ENCODE measurements around the gene HLA-F. TPM values are rescaled to one million over a fixed set of nuclear protein-coding genes. Genes with fewer than 3 reads are reported as not detected.

Gene HLA-F
- total RNA-seq (10 to 100 TPM in 1 of 2 donors, 1 to 10 TPM in 1; 8.9 to 12.7 TPM), polyA plus RNA-seq (ENCODE audit: insufficient read length in 2 of 2) (1 to 10 TPM; 2.3 to 6.8 TPM)
- long read RNA-seq, donor 1, partial matches to known transcripts, result 0 of 1 reads
- long read RNA-seq, donor 1, other reads (novel, unspliced or antisense), result 0 of 1 reads
- long read RNA-seq, donor 2, result 0 reads
- long read RNA-seq, donor 3, result 0 reads
- long read RNA-seq, donor 4, partial matches to known transcripts, result 0 of 3 reads
- long read RNA-seq, donor 4, other reads (novel, unspliced or antisense), result 0 of 3 reads

GRCh38 chr6:29723262-29723665, at the start of gene HLA-F:
TSS of gene HLA-F (plus strand) at chr6:29723434. CDS start at chr6:29723464, 30 bp downstream.
- Histone ChIP-seq H3K4me3 (ENCODE audit: low read depth, low read length) (peak within 1 kb of the TSS; percentile 42), H3K36me3 (ENCODE audit: control insufficient read depth, insufficient read depth, low read length) (no peaks in the 10 kb centered on the region), H3K27me3 (ENCODE audit: control insufficient read depth, insufficient read depth, low read length) (peaks cover 39% of the 10 kb centered on the region), H3K9me3 (ENCODE audit: control insufficient read depth, insufficient read depth, low read length) (no peaks in the 10 kb centered on the region), H3K27ac (ENCODE audit: low read depth, low read length) (no peak within 1 kb of the TSS), H3K4me1 (ENCODE audit: control insufficient read depth, insufficient read depth, low read length) (peaks cover 15% of the 10 kb centered on the region)
- under 1% methylated on average over 24 of the region's 26 CpGs for WGBS (ENCODE audit: insufficient coverage)
- peak in 3 of 6 donors; percentile 21 to 92 (median 89) for DNase-seq (ENCODE audit: low read depth in 4 of 6, low spot score in 6 of 6)

DNA sequence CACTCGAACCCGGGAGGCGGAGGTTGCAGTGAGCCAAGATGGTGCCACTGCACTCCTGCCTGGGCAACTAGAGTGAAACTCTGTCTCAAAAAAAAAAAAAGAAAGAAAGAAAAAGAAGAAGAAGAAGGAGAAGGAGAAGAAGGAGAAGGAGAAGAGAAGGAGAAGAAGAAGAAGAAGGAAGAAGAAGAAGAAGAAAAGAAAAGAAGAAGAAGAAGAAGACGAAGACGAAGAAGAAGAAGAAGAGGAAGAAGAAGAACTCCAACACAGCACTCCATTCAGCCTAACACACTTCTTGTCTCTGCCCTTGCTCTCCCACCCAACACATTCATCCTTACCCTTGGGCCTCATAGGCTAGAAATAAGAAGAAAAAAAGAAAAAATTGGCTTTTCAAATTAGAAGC, 49.2 kb upstream of the HLA-F start:
- no peaks in the 10 kb centered on the region for H3K9me3 ChIP-seq (ENCODE audit: control insufficient read depth, insufficient read depth, low read length)
- H3K36me3 ChIP-seq (ENCODE audit: control insufficient read depth, insufficient read depth, low read length), result no peaks in the 10 kb centered on the region
- H3K27me3 ChIP-seq (ENCODE audit: control insufficient read depth, insufficient read depth, low read length), result peaks cover 5% of the 10 kb centered on the region
- no peak overlapping the region for H3K27ac ChIP-seq (ENCODE audit: low read depth, low read length)
- H3K4me1 ChIP-seq (ENCODE audit: control insufficient read depth, insufficient read depth, low read length), result no peaks in the 10 kb centered on the region
- 100% methylated on average over 3 of the region's 5 CpGs for whole genome bisulfite sequencing (ENCODE audit: insufficient coverage)
- H3K4me3 ChIP-seq (ENCODE audit: low read depth, low read length), result no peak overlapping the region
- DNase-seq (ENCODE audit: low read depth in 4 of 6, low spot score in 6 of 6), result no peak

GRCh38 chr6:29675561-29675960, 47.7 kb upstream of the HLA-F start:
- Histone ChIP-seq H3K9me3 (ENCODE audit: control insufficient read depth, insufficient read depth, low read length) (no peaks in the 10 kb centered on the region), H3K27me3 (ENCODE audit: control insufficient read depth, insufficient read depth, low read length) (peaks cover 5% of the 10 kb centered on the region), H3K4me1 (ENCODE audit: control insufficient read depth, insufficient read depth, low read length) (no peaks in the 10 kb centered on the region), H3K27ac (ENCODE audit: low read depth, low read length) (no peak overlapping the region), H3K4me3 (ENCODE audit: low read depth, low read length) (no peak overlapping the region), H3K36me3 (ENCODE audit: control insufficient read depth, insufficient read depth, low read length) (no peaks in the 10 kb centered on the region)
- DNase-seq (ENCODE audit: low read depth in 4 of 6, low spot score in 6 of 6), result no peak
- WGBS (ENCODE audit: insufficient coverage), result no CpG with 5 or more reads among the region's 1 CpG

DNA sequence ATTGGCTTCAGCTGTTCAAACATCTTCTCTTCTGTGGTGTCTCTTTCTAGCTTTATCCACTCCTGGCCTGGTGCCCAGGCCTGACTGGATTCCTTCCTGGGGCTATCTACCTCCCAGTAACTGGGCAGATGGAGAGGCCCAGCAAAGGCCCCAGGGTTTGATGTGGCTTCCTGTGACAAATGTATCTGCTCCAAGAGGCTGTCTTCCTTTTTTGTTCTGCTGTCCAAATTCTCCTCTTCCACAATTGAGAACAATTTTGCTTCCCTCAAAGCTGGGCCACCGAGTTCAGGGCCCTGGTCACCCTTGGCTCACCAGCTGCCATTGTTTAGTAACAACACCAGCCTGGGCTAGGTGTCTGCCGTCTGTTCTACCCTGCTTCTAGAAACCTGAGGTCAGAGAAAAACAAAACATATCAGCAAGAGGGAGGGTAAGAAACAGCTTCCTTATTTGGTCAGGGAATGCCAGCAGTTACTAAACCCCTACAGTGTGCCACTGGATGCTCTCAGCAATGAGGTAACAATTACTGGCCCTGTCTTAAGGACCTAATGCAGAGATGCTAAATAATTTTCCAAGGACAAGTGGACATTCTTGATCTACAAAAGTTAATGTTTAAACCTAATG, 46.1 kb upstream of the HLA-F start:
- 0% methylated on average over 1 of the region's 2 CpGs for WGBS (ENCODE audit: insufficient coverage)
- Histone ChIP-seq H3K27me3 (ENCODE audit: control insufficient read depth, insufficient read depth, low read length) (no peaks in the 10 kb centered on the region), H3K4me1 (ENCODE audit: control insufficient read depth, insufficient read depth, low read length) (no peaks in the 10 kb centered on the region), H3K4me3 (ENCODE audit: low read depth, low read length) (no peak overlapping the region), H3K27ac (ENCODE audit: low read depth, low read length) (no peak overlapping the region), H3K9me3 (ENCODE audit: control insufficient read depth, insufficient read depth, low read length) (no peaks in the 10 kb centered on the region), H3K36me3 (ENCODE audit: control insufficient read depth, insufficient read depth, low read length) (no peaks in the 10 kb centered on the region)
- no peak for DNase-seq (ENCODE audit: low read depth in 4 of 6, low spot score in 6 of 6)

DNA sequence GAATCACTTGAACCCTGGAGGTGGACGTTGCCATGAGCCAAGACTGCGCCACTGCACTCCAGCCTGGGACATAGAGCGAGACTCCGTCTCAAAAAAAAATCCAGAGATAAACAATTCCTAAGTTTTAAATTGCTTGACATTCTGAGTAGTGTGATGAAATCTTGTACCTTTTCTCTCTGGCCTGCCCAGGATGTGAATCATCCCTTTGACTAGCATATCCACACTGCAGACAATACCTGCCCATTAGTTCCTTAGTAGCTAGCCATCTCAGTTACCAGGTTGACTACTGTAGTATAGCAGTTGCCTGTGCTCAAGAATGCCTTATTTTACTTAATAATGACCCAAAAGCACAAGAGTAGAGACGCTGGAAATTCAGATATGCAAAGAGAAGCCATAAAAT, 45.1 kb upstream of the HLA-F start:
- Histone ChIP-seq H3K4me3 (ENCODE audit: low read depth, low read length) (no peak overlapping the region), H3K36me3 (ENCODE audit: control insufficient read depth, insufficient read depth, low read length) (no peaks in the 10 kb centered on the region), H3K27me3 (ENCODE audit: control insufficient read depth, insufficient read depth, low read length) (no peaks in the 10 kb centered on the region), H3K27ac (ENCODE audit: low read depth, low read length) (no peak overlapping the region), H3K4me1 (ENCODE audit: control insufficient read depth, insufficient read depth, low read length) (no peaks in the 10 kb centered on the region), H3K9me3 (ENCODE audit: control insufficient read depth, insufficient read depth, low read length) (no peaks in the 10 kb centered on the region)
- DNase-seq (ENCODE audit: low read depth in 4 of 6, low spot score in 6 of 6), result no peak
- 64% methylated on average over 3 of the region's 5 CpGs for WGBS (ENCODE audit: insufficient coverage)

DNA sequence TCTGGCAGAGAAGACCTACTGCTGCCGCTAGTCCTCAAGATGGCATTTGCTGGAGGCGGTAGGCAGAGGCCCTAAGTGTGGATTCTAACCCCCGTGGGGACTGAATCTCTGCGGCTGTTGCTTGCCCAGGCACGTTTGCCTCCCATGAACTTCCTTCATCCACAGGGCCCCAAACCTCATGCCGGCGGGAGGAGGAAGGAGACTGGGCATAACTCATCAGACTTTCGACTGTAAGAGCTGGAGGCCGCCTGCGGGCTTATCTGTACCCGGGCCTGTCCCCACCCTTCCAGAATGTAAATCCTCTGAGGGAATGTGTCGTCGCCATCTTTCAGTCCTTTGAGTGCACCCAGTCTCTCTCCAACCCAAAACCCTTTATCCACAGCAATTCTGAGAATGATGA, 43.3 kb upstream of the HLA-F start:
- no peak for DNase-seq (ENCODE audit: low read depth in 4 of 6, low spot score in 6 of 6)
- H3K4me1 ChIP-seq (ENCODE audit: control insufficient read depth, insufficient read depth, low read length), result no peaks in the 10 kb centered on the region
- 64% methylated on average over 12 of the region's 13 CpGs for WGBS (ENCODE audit: insufficient coverage)
- H3K36me3 ChIP-seq (ENCODE audit: control insufficient read depth, insufficient read depth, low read length), result no peaks in the 10 kb centered on the region
- H3K4me3 ChIP-seq (ENCODE audit: low read depth, low read length), result no peak overlapping the region
- no peaks in the 10 kb centered on the region for H3K27me3 ChIP-seq (ENCODE audit: control insufficient read depth, insufficient read depth, low read length)
- H3K9me3 ChIP-seq (ENCODE audit: control insufficient read depth, insufficient read depth, low read length), result no peaks in the 10 kb centered on the region
- H3K27ac ChIP-seq (ENCODE audit: low read depth, low read length), result no peak overlapping the region

DNA sequence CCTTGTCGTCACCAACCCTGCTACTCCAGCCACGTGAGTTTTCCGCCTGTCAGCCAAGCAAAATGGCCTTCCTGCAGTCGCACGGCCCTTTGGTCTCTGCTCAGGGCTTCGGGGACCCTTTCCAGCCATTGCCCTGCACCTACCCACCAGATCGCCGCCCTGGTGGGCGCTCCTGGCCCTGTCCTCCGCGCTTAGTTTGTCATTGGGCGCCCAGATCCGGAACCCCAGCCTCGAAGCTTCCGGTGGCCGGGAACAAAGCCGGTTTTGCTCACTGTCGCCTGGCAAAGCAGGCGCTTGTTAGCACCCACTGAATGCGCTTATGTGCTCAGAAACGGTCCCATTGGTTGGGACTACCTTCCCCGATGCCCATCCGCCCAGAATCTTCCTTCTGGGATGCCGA, 42.8 kb upstream of the HLA-F start:
- Histone ChIP-seq H3K27ac (ENCODE audit: low read depth, low read length) (no peak overlapping the region), H3K4me1 (ENCODE audit: control insufficient read depth, insufficient read depth, low read length) (no peaks in the 10 kb centered on the region), H3K4me3 (ENCODE audit: low read depth, low read length) (no peak overlapping the region), H3K9me3 (ENCODE audit: control insufficient read depth, insufficient read depth, low read length) (no peaks in the 10 kb centered on the region), H3K27me3 (ENCODE audit: control insufficient read depth, insufficient read depth, low read length) (no peaks in the 10 kb centered on the region), H3K36me3 (ENCODE audit: control insufficient read depth, insufficient read depth, low read length) (no peaks in the 10 kb centered on the region)
- DNase-seq (ENCODE audit: low read depth in 4 of 6, low spot score in 6 of 6), result no peak
- 45% methylated on average over 24 of the region's 24 CpGs for WGBS (ENCODE audit: insufficient coverage)

DNA sequence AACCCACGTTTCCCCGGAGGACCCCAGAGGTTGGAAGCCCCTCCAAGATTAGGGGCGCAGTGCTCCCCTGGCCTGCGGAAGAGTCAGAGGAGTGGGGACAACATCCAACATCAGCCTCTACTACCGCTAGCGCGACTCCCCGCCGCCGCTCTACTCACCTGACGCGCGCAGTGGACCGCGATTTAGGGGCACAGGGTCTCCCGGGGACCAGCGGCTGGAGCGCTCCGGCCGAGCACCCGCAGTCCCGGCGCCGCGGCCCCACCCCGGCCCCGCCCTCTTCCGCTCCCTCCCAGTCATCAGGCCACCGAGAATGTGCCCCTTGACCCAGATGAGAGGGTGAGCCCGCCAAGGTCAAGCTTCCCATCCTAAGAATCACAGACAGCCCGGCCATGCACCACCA, 42.3 kb upstream of the HLA-F start, which contains the start of gene ZFP57:
TSS of gene ZFP57 (minus strand) at position 249 of the 400 bp plus-strand sequence. CDS start 4,149 bp downstream, outside the sequence.
- Histone ChIP-seq H3K4me3 (ENCODE audit: low read depth, low read length) (no peak within 1 kb of the TSS), H3K4me1 (ENCODE audit: control insufficient read depth, insufficient read depth, low read length) (no peaks in the 10 kb centered on the region), H3K27me3 (ENCODE audit: control insufficient read depth, insufficient read depth, low read length) (no peaks in the 10 kb centered on the region), H3K36me3 (ENCODE audit: control insufficient read depth, insufficient read depth, low read length) (no peaks in the 10 kb centered on the region), H3K9me3 (ENCODE audit: control insufficient read depth, insufficient read depth, low read length) (no peaks in the 10 kb centered on the region), H3K27ac (ENCODE audit: low read depth, low read length) (no peak within 1 kb of the TSS)
- DNase-seq (ENCODE audit: low read depth in 4 of 6, low spot score in 6 of 6), result no peak
- 9% methylated on average over 30 of the region's 31 CpGs for WGBS (ENCODE audit: insufficient coverage)

- no peak for DNase-seq (ENCODE audit: low read depth in 4 of 6, low spot score in 6 of 6)
- H3K27me3 ChIP-seq (ENCODE audit: control insufficient read depth, insufficient read depth, low read length), result no peaks in the 10 kb centered on the region
- 94% methylated on average over 6 of the region's 8 CpGs for WGBS (ENCODE audit: insufficient coverage)
- H3K27ac ChIP-seq (ENCODE audit: low read depth, low read length), result no peak overlapping the region
- no peak overlapping the region for H3K4me3 ChIP-seq (ENCODE audit: low read depth, low read length)
- no peaks in the 10 kb centered on the region for H3K9me3 ChIP-seq (ENCODE audit: control insufficient read depth, insufficient read depth, low read length)
- no peaks in the 10 kb centered on the region for H3K4me1 ChIP-seq (ENCODE audit: control insufficient read depth, insufficient read depth, low read length)
- no peaks in the 10 kb centered on the region for H3K36me3 ChIP-seq (ENCODE audit: control insufficient read depth, insufficient read depth, low read length)
Observed at GRCh38 chr6:29681811-29682210, 41.4 kb upstream of the HLA-F start.
